ENCODE results near the gene C5orf58. TPM values are rescaled to one million over a fixed set of nuclear protein-coding genes. Genes with fewer than 3 reads are reported as not detected.

C5orf58 gene
- total RNA-seq, 2 experiments from 2014 or later = not detected

DNA sequence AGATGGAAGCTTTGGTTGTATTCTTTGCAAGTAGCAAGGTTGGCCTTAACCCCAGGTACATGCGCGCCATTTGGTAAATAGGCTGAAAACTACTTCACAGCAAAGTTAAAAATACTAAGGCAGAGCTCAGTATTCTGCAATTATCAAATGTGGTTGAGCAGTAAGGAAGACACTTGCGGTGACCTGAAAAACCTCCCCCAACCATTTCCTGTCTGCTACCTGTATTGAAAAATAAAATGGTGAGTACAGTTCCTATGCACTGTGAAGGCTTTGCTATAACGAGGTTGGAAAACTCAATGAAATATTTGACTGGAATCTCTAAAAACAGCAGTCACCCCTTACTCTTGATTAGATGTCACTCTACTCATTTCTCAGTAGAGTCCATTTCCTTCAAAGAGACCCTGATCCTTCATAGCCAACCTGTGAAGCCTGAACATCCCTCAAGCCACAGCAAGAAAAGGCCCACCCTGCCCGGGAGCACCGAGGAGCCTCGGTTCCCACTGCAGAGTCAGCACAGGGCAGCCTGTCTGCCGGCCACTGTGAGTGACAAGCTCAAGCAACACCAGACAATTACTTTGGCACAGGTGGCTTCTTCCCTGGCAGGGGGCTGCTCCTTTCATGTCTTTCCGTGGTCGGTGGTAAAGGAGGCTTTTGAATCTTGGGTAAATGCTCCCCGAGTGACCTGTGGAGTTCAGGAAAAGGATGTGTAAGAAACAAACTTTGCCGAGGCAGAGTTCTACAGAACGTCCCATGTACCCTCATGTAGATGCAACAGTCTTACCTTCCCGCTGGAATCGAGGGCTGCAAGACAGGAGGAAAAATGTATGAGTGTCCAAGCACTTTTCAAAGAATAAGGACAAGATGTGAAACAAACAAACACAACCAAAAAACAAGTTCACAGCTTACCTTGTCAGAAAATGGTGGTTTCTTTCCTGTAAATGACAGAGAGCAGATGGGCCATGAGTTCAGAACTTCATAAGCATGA, 29.6 kb downstream of the C5orf58 start:
- Histone ChIP-seq H3K36me3 (ENCODE audit: insufficient read depth, low read length) (peaks cover 99% of the 10 kb centered on the region), H3K27ac (ENCODE audit: low read depth in 1 of 2, low read length in 2 of 2) (peak overlapping the region; percentile 62 to 88), H3K4me1 (ENCODE audit: insufficient read depth, low read length) (peaks cover 63% of the 10 kb centered on the region), H3K4me3 (ENCODE audit: low read length) (peak overlapping the region; percentile 11), H3K27me3 (ENCODE audit: control insufficient read depth in 1 of 2, insufficient read depth in 2 of 2, low read length in 2 of 2) (no peaks in the 10 kb centered on the region), H3K9me3 (ENCODE audit: control insufficient read depth in 1 of 2, insufficient read depth in 1 of 2, low read length in 2 of 2) (no peaks in the 10 kb centered on the region)
- Mint-ChIP-seq H3K4me3 (peak overlapping the region; percentile 52), H3K27ac (peak overlapping the region; percentile 96), H3K36me3 (ENCODE audit: low read depth) (peaks cover 100% of the 10 kb centered on the region), H3K9me3 (no peaks in the 10 kb centered on the region), H3K4me1 (ENCODE audit: low read depth) (peaks cover 91% of the 10 kb centered on the region), H3K27me3 (no peaks in the 10 kb centered on the region)
- ChIA-PET POLR2A (interaction anchor here (0.9 to 3.6 kb wide), 19 partner anchors 11 to 76 kb away, joined by 3 to 57 read pairs (median 14); partner anchors contain the start of gene LCP2), CTCF (interaction anchor here (0.7 to 2.8 kb wide), 5 partner anchors 10 to 77 kb away, joined by 3 to 18 read pairs (median 8); no protein-coding TSS in a partner anchor)
- TF ChIP-seq, protein P1, sequence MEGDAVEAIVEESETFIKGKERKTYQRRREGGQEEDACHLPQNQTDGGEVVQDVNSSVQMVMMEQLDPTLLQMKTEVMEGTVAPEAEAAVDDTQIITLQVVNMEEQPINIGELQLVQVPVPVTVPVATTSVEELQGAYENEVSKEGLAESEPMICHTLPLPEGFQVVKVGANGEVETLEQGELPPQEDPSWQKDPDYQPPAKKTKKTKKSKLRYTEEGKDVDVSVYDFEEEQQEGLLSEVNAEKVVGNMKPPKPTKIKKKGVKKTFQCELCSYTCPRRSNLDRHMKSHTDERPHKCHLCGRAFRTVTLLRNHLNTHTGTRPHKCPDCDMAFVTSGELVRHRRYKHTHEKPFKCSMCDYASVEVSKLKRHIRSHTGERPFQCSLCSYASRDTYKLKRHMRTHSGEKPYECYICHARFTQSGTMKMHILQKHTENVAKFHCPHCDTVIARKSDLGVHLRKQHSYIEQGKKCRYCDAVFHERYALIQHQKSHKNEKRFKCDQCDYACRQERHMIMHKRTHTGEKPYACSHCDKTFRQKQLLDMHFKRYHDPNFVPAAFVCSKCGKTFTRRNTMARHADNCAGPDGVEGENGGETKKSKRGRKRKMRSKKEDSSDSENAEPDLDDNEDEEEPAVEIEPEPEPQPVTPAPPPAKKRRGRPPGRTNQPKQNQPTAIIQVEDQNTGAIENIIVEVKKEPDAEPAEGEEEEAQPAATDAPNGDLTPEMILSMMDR (IDR thresholded peaks at IDR 0.05) = no peak
- ATAC-seq (ENCODE audit: poor library complexity) (peak; percentile 88), DNase-seq (peak in 9 of 14 experiments; percentile 40 to 88 (median 61))
- intact Hi-C loops (cut with DNase I, micrococcal nuclease) = loop anchor here in 1 of 2 experiments (1.0 to 2.0 kb wide), 3 partner anchors 8 to 36 kb away; no protein-coding TSS in a partner anchor

DNA sequence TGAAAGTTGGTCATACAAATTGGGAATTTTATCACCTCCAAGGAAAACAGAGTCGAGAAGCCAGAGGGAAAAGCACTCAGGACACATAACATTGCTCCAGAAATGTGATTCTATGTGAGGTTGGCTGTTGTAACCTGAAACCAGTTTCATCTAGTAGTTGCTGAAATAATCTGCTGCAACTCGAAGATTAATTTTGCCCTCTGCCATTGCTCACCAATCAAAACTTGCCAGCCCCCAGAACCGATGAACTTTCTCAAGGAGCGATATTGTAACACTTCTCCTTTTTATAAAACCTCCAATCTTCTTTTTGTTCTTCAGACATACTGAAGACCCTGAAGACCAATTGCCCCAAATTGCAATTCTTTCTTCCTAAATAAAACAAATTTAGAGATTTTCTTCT, 31.1 kb downstream of the C5orf58 start:
- H3K9me3 Mint-ChIP-seq = no peaks in the 10 kb centered on the region
- H3K4me3 ChIP-seq (ENCODE audit: low read length) = no peak overlapping the region
- CTCF ChIA-PET = interaction anchor here (1.2 kb wide), 1 partner anchor 38 kb away, joined by 6 read pairs; no protein-coding TSS in a partner anchor
- TF ChIP-seq, protein P1 (IDR thresholded peaks at IDR 0.05) = no peak
- H3K4me3 Mint-ChIP-seq = peak overlapping the region; percentile 6
- no peak for ATAC-seq (ENCODE audit: poor library complexity)
- DNase-seq = no peak
- H3K36me3 ChIP-seq (ENCODE audit: insufficient read depth, low read length) = peaks cover 97% of the 10 kb centered on the region
- H3K4me1 ChIP-seq (ENCODE audit: insufficient read depth, low read length) = peaks cover 79% of the 10 kb centered on the region
- H3K27ac Mint-ChIP-seq = peak overlapping the region; percentile 96
- H3K27me3 Mint-ChIP-seq = no peaks in the 10 kb centered on the region
- H3K4me1 Mint-ChIP-seq (ENCODE audit: low read depth) = peaks cover 94% of the 10 kb centered on the region
- intact Hi-C loops (cut with DNase I, micrococcal nuclease) = loop anchor here in 1 of 2 experiments (2.0 kb wide), 2 partner anchors 15 to 37 kb away; no protein-coding TSS in a partner anchor
- peak overlapping the region; percentile 25 to 88 for H3K27ac ChIP-seq (ENCODE audit: low read depth in 1 of 2, low read length in 2 of 2)
- POLR2A ChIA-PET = interaction anchor here (6.1 to 6.9 kb wide), 2 partner anchors 28 to 69 kb away, joined by 71 to 112 read pairs; partner anchors contain the start of gene LCP2
- H3K36me3 Mint-ChIP-seq (ENCODE audit: low read depth) = peaks cover 100% of the 10 kb centered on the region
- H3K9me3 ChIP-seq (ENCODE audit: control insufficient read depth in 1 of 2, insufficient read depth in 1 of 2, low read length in 2 of 2) = no peaks in the 10 kb centered on the region
- no peaks in the 10 kb centered on the region for H3K27me3 ChIP-seq (ENCODE audit: control insufficient read depth in 1 of 2, insufficient read depth in 2 of 2, low read length in 2 of 2)

DNA sequence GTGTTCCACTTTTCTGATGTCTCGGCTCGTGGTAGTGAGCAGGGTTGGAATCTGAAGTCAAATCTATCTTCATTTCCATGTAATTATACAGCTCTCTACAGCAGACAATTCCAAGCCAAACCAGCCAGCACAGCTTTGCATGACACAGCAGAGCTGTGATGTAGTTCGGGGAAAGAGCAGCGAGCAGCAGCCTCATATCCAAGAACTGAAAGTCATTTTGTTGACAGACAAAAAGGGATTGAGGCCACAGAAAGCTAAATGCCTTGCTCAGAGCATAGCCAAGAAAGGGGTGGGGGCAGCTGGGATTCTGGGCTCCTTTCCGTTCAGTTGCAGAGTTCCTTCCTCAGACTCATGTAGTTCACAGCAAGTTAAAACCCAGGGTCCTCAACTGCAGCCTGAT, 32.7 kb downstream of the C5orf58 start:
- Histone ChIP-seq H3K36me3 (ENCODE audit: insufficient read depth, low read length) (peaks cover 97% of the 10 kb centered on the region), H3K4me1 (ENCODE audit: insufficient read depth, low read length) (peaks cover 86% of the 10 kb centered on the region), H3K9me3 (ENCODE audit: control insufficient read depth in 1 of 2, insufficient read depth in 1 of 2, low read length in 2 of 2) (no peaks in the 10 kb centered on the region), H3K27ac (ENCODE audit: low read depth in 1 of 2, low read length in 2 of 2) (peak overlapping the region in 1 of 2 donors; percentile 82), H3K27me3 (ENCODE audit: control insufficient read depth in 1 of 2, insufficient read depth in 2 of 2, low read length in 2 of 2) (no peaks in the 10 kb centered on the region), H3K4me3 (ENCODE audit: low read length) (no peak overlapping the region)
- ChIA-PET POLR2A (interaction anchor here (1.4 to 6.9 kb wide), 9 partner anchors 9 to 67 kb away, joined by 7 to 112 read pairs (median 20); partner anchors contain the start of gene LCP2), CTCF (interaction anchor here (0.6 to 4.6 kb wide), 9 partner anchors 9 to 156 kb away, joined by 3 to 32 read pairs (median 6); no protein-coding TSS in a partner anchor)
- ATAC-seq (ENCODE audit: poor library complexity) (no peak), DNase-seq (no peak)
- Mint-ChIP-seq H3K4me3 (no peak overlapping the region), H3K4me1 (ENCODE audit: low read depth) (peaks cover 94% of the 10 kb centered on the region), H3K9me3 (no peaks in the 10 kb centered on the region), H3K36me3 (ENCODE audit: low read depth) (peaks cover 100% of the 10 kb centered on the region), H3K27ac (peak overlapping the region; percentile 96), H3K27me3 (no peaks in the 10 kb centered on the region)
- TF ChIP-seq, protein P1 (IDR thresholded peaks at IDR 0.05) = no peak
- intact Hi-C loops (cut with DNase I, micrococcal nuclease) = loop anchor here in 1 of 2 experiments (5.0 kb wide), 1 partner anchor 37 kb away; no protein-coding TSS in a partner anchor

All from CD4-positive, alpha-beta T cell (primary cell).